ENCODE results near the gene DCAF12.

DNA sequence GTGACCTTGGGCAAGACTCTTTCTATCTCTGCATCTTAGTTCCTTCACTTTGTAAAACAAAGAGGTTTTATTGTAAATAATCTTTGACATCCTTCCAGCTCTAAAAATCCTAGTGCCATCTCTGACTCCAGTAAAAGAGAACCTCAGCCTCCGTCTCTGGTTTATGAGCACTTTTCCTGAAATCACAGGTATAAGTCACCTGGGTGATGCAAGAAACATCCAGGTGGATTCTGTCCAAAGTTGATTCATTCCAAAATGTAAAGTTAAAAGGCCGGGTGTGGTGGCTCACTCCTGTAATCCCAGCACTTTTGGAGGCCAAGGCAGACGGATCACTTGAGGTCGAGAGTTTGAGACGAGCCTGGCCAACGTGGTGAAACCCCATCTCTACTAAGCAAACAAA, 56.7 kb downstream of the DCAF12 start:
- TF ChIP-seq EZH2phosphoT487 (IDR thresholded peaks at IDR 0.05; ENCODE audit: borderline replicate concordance, low read depth, low read length): no peak
- TF ChIP-seq, protein P1, sequence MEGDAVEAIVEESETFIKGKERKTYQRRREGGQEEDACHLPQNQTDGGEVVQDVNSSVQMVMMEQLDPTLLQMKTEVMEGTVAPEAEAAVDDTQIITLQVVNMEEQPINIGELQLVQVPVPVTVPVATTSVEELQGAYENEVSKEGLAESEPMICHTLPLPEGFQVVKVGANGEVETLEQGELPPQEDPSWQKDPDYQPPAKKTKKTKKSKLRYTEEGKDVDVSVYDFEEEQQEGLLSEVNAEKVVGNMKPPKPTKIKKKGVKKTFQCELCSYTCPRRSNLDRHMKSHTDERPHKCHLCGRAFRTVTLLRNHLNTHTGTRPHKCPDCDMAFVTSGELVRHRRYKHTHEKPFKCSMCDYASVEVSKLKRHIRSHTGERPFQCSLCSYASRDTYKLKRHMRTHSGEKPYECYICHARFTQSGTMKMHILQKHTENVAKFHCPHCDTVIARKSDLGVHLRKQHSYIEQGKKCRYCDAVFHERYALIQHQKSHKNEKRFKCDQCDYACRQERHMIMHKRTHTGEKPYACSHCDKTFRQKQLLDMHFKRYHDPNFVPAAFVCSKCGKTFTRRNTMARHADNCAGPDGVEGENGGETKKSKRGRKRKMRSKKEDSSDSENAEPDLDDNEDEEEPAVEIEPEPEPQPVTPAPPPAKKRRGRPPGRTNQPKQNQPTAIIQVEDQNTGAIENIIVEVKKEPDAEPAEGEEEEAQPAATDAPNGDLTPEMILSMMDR (conservative IDR thresholded peaks at IDR 0.05; ENCODE audit: low read length): no peak
